Trophoblast cell (in vitro differentiated cells and primary cell): ENCODE data around the gene MT1A. TPM values are rescaled to one million over a fixed set of nuclear protein-coding genes. Genes with fewer than 3 reads are reported as not detected.
A peak's percentile ranks its signal among the peaks of the same experiment; 100 is the strongest.

Experiments
- DNase-seq, 2 donors: peaks; one replicate each; pipeline ENCODE4 v3.0.0-alpha.2; 2016
- H2AFZ ChIP-seq: 2 replicates; pipeline ENCODE4 v1.6.1; 2013; ENCODE audit warnings: low read length, moderate library complexity, mild to moderate bottlenecking; ENCODE audit not compliant: insufficient read depth, poor library complexity
- H2AK5ac ChIP-seq: 2 replicates; pipeline ENCODE4 v1.6.1; 2013; ENCODE audit warnings: mild to moderate bottlenecking, low read length
- H2BK120ac ChIP-seq: 2 replicates; pipeline ENCODE4 v1.6.1; 2013; ENCODE audit warnings: low read length, mild to moderate bottlenecking, moderate library complexity; ENCODE audit not compliant: insufficient read depth, poor library complexity
- H2BK12ac ChIP-seq: 2 replicates; pipeline ENCODE4 v1.6.1; 2013; ENCODE audit warnings: mild to moderate bottlenecking, low read length, moderate library complexity
- H2BK5ac ChIP-seq: 2 replicates; pipeline ENCODE4 v1.6.1; 2013; ENCODE audit warnings: low read length, low read depth, moderate library complexity, mild to moderate bottlenecking; ENCODE audit not compliant: poor library complexity
- H3K14ac ChIP-seq: 2 replicates; pipeline ENCODE4 v1.6.1; 2013; ENCODE audit warnings: mild to moderate bottlenecking, low read length
- H3K18ac ChIP-seq: 2 replicates; pipeline ENCODE4 v1.6.1; 2013; ENCODE audit warnings: mild to moderate bottlenecking, low read length
- H3K23ac ChIP-seq: 2 replicates; pipeline ENCODE4 v1.6.1; 2013; ENCODE audit warnings: low read length
- H3K27ac ChIP-seq: 2 replicates; pipeline ENCODE4 v1.5.1; 2013; ENCODE audit warnings: low read depth, mild to moderate bottlenecking, inconsistent platforms, low read length, moderate library complexity
- H3K27me3 ChIP-seq: 2 replicates; pipeline ENCODE4 v1.6.1; 2013; ENCODE audit warnings: inconsistent platforms, mild to moderate bottlenecking, low read length, moderate library complexity; ENCODE audit not compliant: insufficient read depth
- H3K36me3 ChIP-seq, 2 experiments: 1 replicate in 1 of 2; 2 replicates in 1 of 2; pipeline ENCODE4 v1.6.1; 2013; ENCODE audit warnings: low read length in 2 of 2, mild to moderate bottlenecking in 2 of 2, moderate library complexity in 1 of 2; ENCODE audit not compliant: insufficient read depth in 2 of 2, control insufficient read depth in 1 of 2
- H3K4ac ChIP-seq: 2 replicates; pipeline ENCODE4 v1.6.1; 2013; ENCODE audit warnings: low read depth, mild to moderate bottlenecking, low read length, moderate library complexity
- H3K4me1 ChIP-seq, 2 experiments: 1 replicate in 1 of 2; 2 replicates in 1 of 2; pipeline ENCODE4 v1.6.1; 2013; ENCODE audit warnings: low read length in 2 of 2, mild to moderate bottlenecking in 2 of 2, moderate library complexity in 1 of 2; ENCODE audit not compliant: insufficient read depth in 2 of 2, control insufficient read depth in 1 of 2
- H3K4me2 ChIP-seq: 2 replicates; pipeline ENCODE4 v1.6.1; 2013; ENCODE audit warnings: inconsistent platforms, mild to moderate bottlenecking, low read length, moderate library complexity
- H3K4me3 ChIP-seq: 2 replicates; pipeline ENCODE4 v1.5.1; 2013; ENCODE audit warnings: mild to moderate bottlenecking, low read depth, low read length, inconsistent platforms
- H3K79me1 ChIP-seq: one replicate; pipeline ENCODE4 v1.6.1; 2013; ENCODE audit warnings: low read length
- H3K79me2 ChIP-seq: 2 replicates; pipeline ENCODE4 v1.6.1; 2013; ENCODE audit warnings: low read length, mild to moderate bottlenecking; ENCODE audit not compliant: control insufficient read depth, insufficient read depth, poor library complexity
- H3K9ac ChIP-seq: 2 replicates; pipeline ENCODE4 v1.6.1; 2013; ENCODE audit warnings: mild to moderate bottlenecking, low read length
- H3K9me3 ChIP-seq: 2 replicates; pipeline ENCODE4 v1.6.1; 2013; ENCODE audit warnings: low read depth, mild to moderate bottlenecking, control low read depth, inconsistent platforms, low read length; ENCODE audit not compliant: insufficient read depth
- H4K12ac ChIP-seq: 2 replicates; pipeline ENCODE4 v1.6.1; 2013; ENCODE audit warnings: low read depth, mild to moderate bottlenecking, low read length, moderate library complexity
- H4K8ac ChIP-seq: 2 replicates; pipeline ENCODE4 v1.6.1; 2013; ENCODE audit warnings: low read depth, mild to moderate bottlenecking, low read length, moderate library complexity
- H4K91ac ChIP-seq: one replicate; pipeline ENCODE4 v1.6.1; 2013; ENCODE audit warnings: low read depth, mild to moderate bottlenecking, low read length, moderate library complexity
- WGBS: extraction: QIAGEN DNeasy Blood & Tissue Kit; methylation state at CpG from one replicate; pipeline ENCODE4 v1.1.7; 2013; ENCODE audit warnings: missing lambda C conversion rate; ENCODE audit not compliant: insufficient read length, insufficient coverage; ENCODE audit errors: extremely low coverage; 5-methylcytosine and 5-hydroxymethylcytosine counted together
- polyA plus RNA-seq: library from polyadenylated mRNA; stranded (reverse); fragments of 200-250 nt; gene quantifications from 2 replicates; pipeline ENCODE4 v1.2.3, GENCODE V29; 2013

Gene MT1A
- polyA plus RNA-seq: 0.33 and 0.39 TPM in 2 replicates

GRCh38 chr16:56637814-56638750 lies at the start of gene MT1A:
TSS of gene MT1A (plus strand) at chr16:56638666. CDS start at chr16:56638739, 73 bp downstream.
- Histone ChIP-seq H2AK5ac (no peak within 1 kb of the TSS), H2BK5ac (no peak within 1 kb of the TSS), H2BK120ac (no peak within 1 kb of the TSS), H2AFZ (no peak within 1 kb of the TSS), H3K4me1 (peaks cover 0 to 5% of the 10 kb centered on the region in 2 experiments), H3K79me1 (no peaks in the 10 kb centered on the region), H3K4ac (no peak within 1 kb of the TSS), H2BK12ac (no peak within 1 kb of the TSS), H3K79me2 (no peaks in the 10 kb centered on the region), H3K36me3 (no peaks in the 10 kb centered on the region), H3K14ac (no peak within 1 kb of the TSS), H3K4me3 (peak within 1 kb of the TSS; percentile 14), H3K4me2 (peak within 1 kb of the TSS; percentile 32), H3K27ac (no peak within 1 kb of the TSS), H3K9ac (no peak within 1 kb of the TSS), H4K8ac (no peak within 1 kb of the TSS), H4K91ac (no peak within 1 kb of the TSS), H3K23ac (no peak within 1 kb of the TSS), H3K9me3 (peaks cover 11% of the 10 kb centered on the region), H3K27me3 (peaks cover 89% of the 10 kb centered on the region), H4K12ac (no peak within 1 kb of the TSS), H3K18ac (no peak within 1 kb of the TSS)
- peak; percentile 60 to 71 for DNase-seq
- no CpG with 5 or more reads among the region's 68 CpGs for WGBS

GRCh38 chr16:56588781-56589140 lies 49.7 kb upstream of the MT1A start:
- no peaks in the 10 kb centered on the region for H3K79me1 ChIP-seq

GRCh38 chr16:56589141-56590039 lies 49.1 kb upstream of the MT1A start, which contains the start of gene MT3:
TSS of gene MT3 (plus strand) at chr16:56589528. CDS start at chr16:56589591, 63 bp downstream.
- no peaks in the 10 kb centered on the region for H3K36me3 ChIP-seq
- peak in 1 of 2 donors; percentile 47 for DNase-seq
- no peak within 1 kb of the TSS for H2BK5ac ChIP-seq
- no peak within 1 kb of the TSS for H4K12ac ChIP-seq
- no peak within 1 kb of the TSS for H2AK5ac ChIP-seq
- no peak within 1 kb of the TSS for H3K18ac ChIP-seq
- H3K79me1 ChIP-seq: no peaks in the 10 kb centered on the region
- H4K8ac ChIP-seq: no peak within 1 kb of the TSS
- H3K27me3 ChIP-seq: peaks cover 30% of the 10 kb centered on the region
- H2BK120ac ChIP-seq: no peak within 1 kb of the TSS
- H3K23ac ChIP-seq: no peak within 1 kb of the TSS
- H3K4me2 ChIP-seq: no peak within 1 kb of the TSS
- no peak within 1 kb of the TSS for H3K9ac ChIP-seq
- H3K4me3 ChIP-seq: peak within 1 kb of the TSS; percentile 40
- H3K79me2 ChIP-seq: no peaks in the 10 kb centered on the region
- no peak within 1 kb of the TSS for H4K91ac ChIP-seq
- peaks cover 0 to 2% of the 10 kb centered on the region in 2 experiments for H3K4me1 ChIP-seq
- peaks cover 2% of the 10 kb centered on the region for H3K9me3 ChIP-seq
- WGBS: no CpG with 5 or more reads among the region's 87 CpGs
- H2AFZ ChIP-seq: no peak within 1 kb of the TSS
- H3K27ac ChIP-seq: no peak within 1 kb of the TSS
- H2BK12ac ChIP-seq: no peak within 1 kb of the TSS
- no peak within 1 kb of the TSS for H3K14ac ChIP-seq
- H3K4ac ChIP-seq: no peak within 1 kb of the TSS

More at GRCh38 chr16:56588781-56589140, 49.7 kb upstream of the MT1A start:
- H3K27ac ChIP-seq: no peak overlapping the region
- no peaks in the 10 kb centered on the region for H3K36me3 ChIP-seq
- H2AK5ac ChIP-seq: no peak overlapping the region
- H2BK12ac ChIP-seq: no peak overlapping the region
- no peak overlapping the region for H2BK120ac ChIP-seq
- H4K8ac ChIP-seq: no peak overlapping the region
- H3K9me3 ChIP-seq: peaks cover 4% of the 10 kb centered on the region
- H3K4me1 ChIP-seq: peaks cover 0 to 2% of the 10 kb centered on the region in 2 experiments
- no peak overlapping the region for H4K91ac ChIP-seq
- no peak overlapping the region for H3K23ac ChIP-seq
- H2AFZ ChIP-seq: no peak overlapping the region
- H3K18ac ChIP-seq: no peak overlapping the region
- no peak overlapping the region for H3K4me2 ChIP-seq
- no peak overlapping the region for H3K4me3 ChIP-seq
- H3K27me3 ChIP-seq: peaks cover 30% of the 10 kb centered on the region
- WGBS: no CpG with 5 or more reads among the region's 9 CpGs
- no peak for DNase-seq
- H4K12ac ChIP-seq: no peak overlapping the region
- no peak overlapping the region for H3K9ac ChIP-seq
- H3K14ac ChIP-seq: no peak overlapping the region
- H3K4ac ChIP-seq: no peak overlapping the region
- no peak overlapping the region for H2BK5ac ChIP-seq
- no peaks in the 10 kb centered on the region for H3K79me2 ChIP-seq

- Histone ChIP-seq H3K79me1 (no peaks in the 10 kb centered on the region), H3K4me3 (no peak overlapping the region), H3K9ac (no peak overlapping the region), H3K4ac (no peak overlapping the region), H3K79me2 (no peaks in the 10 kb centered on the region), H3K18ac (no peak overlapping the region), H3K23ac (no peak overlapping the region), H2BK120ac (no peak overlapping the region), H2BK12ac (no peak overlapping the region), H3K27me3 (peaks cover 30% of the 10 kb centered on the region), H4K12ac (no peak overlapping the region), H3K14ac (no peak overlapping the region), H2AK5ac (no peak overlapping the region), H3K36me3 (no peaks in the 10 kb centered on the region), H2AFZ (no peak overlapping the region), H3K4me2 (no peak overlapping the region), H3K9me3 (peaks cover 1% of the 10 kb centered on the region), H3K27ac (no peak overlapping the region), H2BK5ac (no peak overlapping the region), H4K91ac (no peak overlapping the region), H4K8ac (no peak overlapping the region), H3K4me1 (peaks cover 0 to 2% of the 10 kb centered on the region in 2 experiments)
- WGBS: no CpG with 5 or more reads among the region's 4 CpGs
- DNase-seq: no peak
Observed at GRCh38 chr16:56591377-56592060, 46.9 kb upstream of the MT1A start.
